ENCODE data around the gene FAM219B. TPM values are rescaled to one million over a fixed set of nuclear protein-coding genes. Genes with fewer than 3 reads are reported as not detected.

FAM219B gene
- total RNA-seq, 1 donor from 2014 or later, result 108 TPM

- Histone ChIP-seq H3K4me3 (no peak overlapping the region), H3K27me3 (ENCODE audit: low read depth) (no peaks in the 10 kb centered on the region), H3K4me1 (peaks cover 71% of the 10 kb centered on the region), H3K27ac (replicated peaks) (no peak overlapping the region), H3K9me3 (replicated peaks) (no peaks in the 10 kb centered on the region), H3K36me3 (peaks cover 25% of the 10 kb centered on the region)
- DNase-seq, result no peak
- intact Hi-C loops (cut with micrococcal nuclease), result no loop called here
- TF ChIP-seq CTCF (IDR thresholded peaks at IDR 0.05; ENCODE audit: borderline replicate concordance), result no peak
Measured at GRCh38 chr15:74893627-74894026, 13.0 kb downstream of the FAM219B start.

GRCh38 chr15:74892931-74893330, 13.7 kb downstream of the FAM219B start:
- no peak for DNase-seq
- peaks cover 24% of the 10 kb centered on the region for H3K36me3 ChIP-seq
- intact Hi-C loops (cut with micrococcal nuclease), result no loop called here
- H3K27me3 ChIP-seq (ENCODE audit: low read depth), result no peaks in the 10 kb centered on the region
- peaks cover 67% of the 10 kb centered on the region for H3K4me1 ChIP-seq
- TF ChIP-seq CTCF (IDR thresholded peaks at IDR 0.05; ENCODE audit: borderline replicate concordance), result no peak
- H3K9me3 ChIP-seq (replicated peaks), result no peaks in the 10 kb centered on the region
- peak overlapping the region; percentile 93 for H3K27ac ChIP-seq (replicated peaks)
- H3K4me3 ChIP-seq, result no peak overlapping the region

- peak overlapping the region; percentile 93 for H3K27ac ChIP-seq (replicated peaks)
Measured at GRCh38 chr15:74892313-74892712, 14.3 kb downstream of the FAM219B start.

GRCh38 chr15:74891469-74891868, 15.2 kb downstream of the FAM219B start:
- Histone ChIP-seq H3K4me1 (peaks cover 53% of the 10 kb centered on the region), H3K4me3 (peak overlapping the region; percentile 96), H3K27me3 (ENCODE audit: low read depth) (no peaks in the 10 kb centered on the region), H3K36me3 (peaks cover 20% of the 10 kb centered on the region), H3K9me3 (replicated peaks) (no peaks in the 10 kb centered on the region), H3K27ac (replicated peaks) (peak overlapping the region; percentile 93)
- no peak for DNase-seq
- TF ChIP-seq CTCF (IDR thresholded peaks at IDR 0.05; ENCODE audit: borderline replicate concordance), result no peak
- intact Hi-C loops (cut with micrococcal nuclease), result no loop called here

More at GRCh38 chr15:74892313-74892712, 14.3 kb downstream of the FAM219B start:
- H3K27me3 ChIP-seq (ENCODE audit: low read depth), result no peaks in the 10 kb centered on the region
- H3K36me3 ChIP-seq, result peaks cover 20% of the 10 kb centered on the region
- no peaks in the 10 kb centered on the region for H3K9me3 ChIP-seq (replicated peaks)
- no peak for DNase-seq
- peaks cover 61% of the 10 kb centered on the region for H3K4me1 ChIP-seq
- TF ChIP-seq CTCF (IDR thresholded peaks at IDR 0.05; ENCODE audit: borderline replicate concordance), result no peak
- H3K4me3 ChIP-seq, result peak overlapping the region; percentile 4
- intact Hi-C loops (cut with micrococcal nuclease), result no loop called here

- H3K27ac ChIP-seq (replicated peaks), result peak overlapping the region; percentile 93
- H3K4me3 ChIP-seq, result peak overlapping the region; percentile 96
- H3K27me3 ChIP-seq (ENCODE audit: low read depth), result no peaks in the 10 kb centered on the region
- TF ChIP-seq CTCF (IDR thresholded peaks at IDR 0.05; ENCODE audit: borderline replicate concordance), result no peak
- intact Hi-C loops (cut with micrococcal nuclease), result no loop called here
- no peak for DNase-seq
- H3K4me1 ChIP-seq, result peaks cover 52% of the 10 kb centered on the region
- no peaks in the 10 kb centered on the region for H3K9me3 ChIP-seq (replicated peaks)
- peaks cover 20% of the 10 kb centered on the region for H3K36me3 ChIP-seq
Measured at GRCh38 chr15:74890665-74890960, 16.0 kb downstream of the FAM219B start.
